ENCODE results near the gene ZNF618. TPM values are rescaled to one million over a fixed set of nuclear protein-coding genes. Genes with fewer than 3 reads are reported as not detected.

Gene ZNF618
- total RNA-seq, 2 donors from 2014 or later = 1.4 to 3.0 TPM

DNA sequence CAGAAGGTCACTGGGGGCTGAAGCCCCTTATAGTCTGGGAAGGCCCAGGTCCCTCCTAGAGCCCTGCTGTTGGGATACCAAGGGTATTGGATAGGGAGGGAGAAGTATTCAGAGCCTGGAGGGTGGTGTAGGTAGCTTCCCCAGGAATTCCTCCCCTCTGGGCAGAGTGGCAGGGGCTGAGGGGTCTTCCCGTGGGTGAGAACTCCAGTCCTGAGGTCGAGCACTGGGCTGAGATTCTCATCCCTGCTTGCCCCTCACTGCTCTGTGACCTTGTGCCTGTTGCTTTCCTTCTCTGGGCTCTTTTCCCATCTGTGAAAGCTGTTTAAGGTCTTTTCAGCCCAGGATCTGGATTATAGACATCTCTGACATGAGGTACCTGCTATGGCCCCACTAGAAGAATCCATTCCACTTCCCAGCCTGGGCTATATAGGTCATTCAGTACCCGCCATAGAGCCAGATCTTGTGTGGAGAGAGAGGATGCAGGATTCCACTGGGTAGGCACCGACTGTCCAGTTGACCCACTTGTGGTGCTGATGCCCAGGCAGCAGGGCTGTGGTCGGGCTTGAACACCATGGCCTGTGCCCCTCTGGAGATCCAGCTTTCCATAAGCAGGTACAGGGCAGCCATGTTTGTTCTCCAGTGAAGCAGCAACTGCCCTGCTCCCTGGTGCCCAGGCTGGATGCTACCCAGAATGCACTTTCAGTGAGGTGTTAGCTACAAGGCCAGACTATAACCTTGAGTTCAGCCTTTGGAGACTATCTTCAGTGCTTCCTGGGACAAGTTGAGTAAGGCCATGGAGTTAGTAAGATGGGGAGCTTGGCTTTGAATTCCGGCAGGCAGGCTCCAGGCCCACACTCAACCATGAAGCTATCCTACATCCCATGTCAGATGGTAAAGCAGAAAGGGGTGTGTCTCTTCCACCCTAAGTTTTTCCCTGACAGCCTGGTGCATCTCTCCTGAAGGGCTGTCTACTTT lies 141.9 kb downstream of the ZNF618 start:
- Histone ChIP-seq H3K36me3 (peaks cover 6% of the 10 kb centered on the region), H3K9me3 (peaks cover 5 to 16% of the 10 kb centered on the region in 2 donors), H3K4me1 (no peaks in the 10 kb centered on the region), H3K4me3 (no peak overlapping the region), H3K27me3 (no peaks in the 10 kb centered on the region), H3K27ac (no peak overlapping the region)
- TF ChIP-seq, protein P1, sequence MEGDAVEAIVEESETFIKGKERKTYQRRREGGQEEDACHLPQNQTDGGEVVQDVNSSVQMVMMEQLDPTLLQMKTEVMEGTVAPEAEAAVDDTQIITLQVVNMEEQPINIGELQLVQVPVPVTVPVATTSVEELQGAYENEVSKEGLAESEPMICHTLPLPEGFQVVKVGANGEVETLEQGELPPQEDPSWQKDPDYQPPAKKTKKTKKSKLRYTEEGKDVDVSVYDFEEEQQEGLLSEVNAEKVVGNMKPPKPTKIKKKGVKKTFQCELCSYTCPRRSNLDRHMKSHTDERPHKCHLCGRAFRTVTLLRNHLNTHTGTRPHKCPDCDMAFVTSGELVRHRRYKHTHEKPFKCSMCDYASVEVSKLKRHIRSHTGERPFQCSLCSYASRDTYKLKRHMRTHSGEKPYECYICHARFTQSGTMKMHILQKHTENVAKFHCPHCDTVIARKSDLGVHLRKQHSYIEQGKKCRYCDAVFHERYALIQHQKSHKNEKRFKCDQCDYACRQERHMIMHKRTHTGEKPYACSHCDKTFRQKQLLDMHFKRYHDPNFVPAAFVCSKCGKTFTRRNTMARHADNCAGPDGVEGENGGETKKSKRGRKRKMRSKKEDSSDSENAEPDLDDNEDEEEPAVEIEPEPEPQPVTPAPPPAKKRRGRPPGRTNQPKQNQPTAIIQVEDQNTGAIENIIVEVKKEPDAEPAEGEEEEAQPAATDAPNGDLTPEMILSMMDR (IDR thresholded peaks at IDR 0.05) = no peak
- DNase-seq (ENCODE audit: low spot score) = no peak

DNA sequence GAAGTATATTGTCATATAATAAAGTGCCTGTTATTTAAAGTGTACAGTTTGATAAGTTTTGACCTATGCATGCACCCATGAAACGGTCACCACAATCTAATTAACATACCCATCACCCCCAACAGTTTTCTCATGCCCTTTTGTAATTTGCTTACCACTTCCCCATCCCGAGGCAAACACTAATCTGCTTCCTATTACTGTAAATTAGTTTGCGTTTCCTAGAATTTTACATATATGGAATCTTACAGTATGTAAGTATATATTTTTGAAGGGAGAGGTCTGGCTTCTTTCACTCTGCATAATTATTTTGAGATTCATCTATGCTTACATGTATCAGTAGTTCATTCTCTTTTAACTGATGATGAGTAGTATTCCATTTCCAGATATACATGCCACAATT lies 145.5 kb downstream of the ZNF618 start:
- TF ChIP-seq, protein P1 (IDR thresholded peaks at IDR 0.05) = no peak
- H3K36me3 ChIP-seq = peaks cover 6% of the 10 kb centered on the region
- H3K9me3 ChIP-seq = peaks cover 5 to 30% of the 10 kb centered on the region in 2 donors
- no peak overlapping the region for H3K27ac ChIP-seq
- H3K4me1 ChIP-seq = no peaks in the 10 kb centered on the region
- H3K27me3 ChIP-seq = no peaks in the 10 kb centered on the region
- DNase-seq (ENCODE audit: low spot score) = no peak
- no peak overlapping the region for H3K4me3 ChIP-seq

- H3K36me3 ChIP-seq = no peaks in the 10 kb centered on the region
- DNase-seq (ENCODE audit: low spot score) = no peak
- H3K4me3 ChIP-seq = no peak overlapping the region
- TF ChIP-seq, protein P1 (IDR thresholded peaks at IDR 0.05) = no peak
- peaks cover 5 to 30% of the 10 kb centered on the region in 2 donors for H3K9me3 ChIP-seq
- no peak overlapping the region for H3K27ac ChIP-seq
- H3K27me3 ChIP-seq = no peaks in the 10 kb centered on the region
- no peaks in the 10 kb centered on the region for H3K4me1 ChIP-seq
Measured at GRCh38 chr9:114023961-114024360, 147.9 kb downstream of the ZNF618 start.

DNA sequence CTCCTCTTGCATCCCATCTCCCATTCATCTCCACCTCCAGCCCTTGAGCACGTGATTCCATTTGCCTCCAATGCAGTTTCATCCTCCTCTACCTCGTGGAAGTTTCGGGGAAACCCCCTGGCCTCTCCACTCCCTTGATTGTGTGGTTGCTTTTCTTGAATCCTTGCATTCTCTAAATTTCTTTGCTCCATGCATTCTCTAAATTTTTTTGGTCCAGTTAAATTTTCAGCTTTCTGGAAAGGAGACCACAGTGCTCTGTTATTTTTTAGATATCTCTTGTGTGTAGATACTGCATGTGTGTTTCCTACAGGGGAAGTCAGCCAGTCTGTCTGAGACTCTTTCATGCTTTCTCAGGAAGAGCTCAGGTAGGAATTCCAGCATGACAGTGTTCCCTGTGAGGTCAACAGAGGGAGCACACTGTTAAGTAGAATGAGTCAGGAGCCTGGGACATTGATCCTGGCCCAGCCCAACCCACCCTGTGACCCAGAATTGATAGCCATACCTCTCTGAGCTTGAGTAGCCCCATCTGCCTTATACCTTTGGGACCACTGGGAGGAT lies 149.2 kb downstream of the ZNF618 start:
- TF ChIP-seq, protein P1 (IDR thresholded peaks at IDR 0.05) = no peak
- no peaks in the 10 kb centered on the region for H3K4me1 ChIP-seq
- no peak for DNase-seq (ENCODE audit: low spot score)
- H3K9me3 ChIP-seq = peaks cover 5 to 26% of the 10 kb centered on the region in 2 donors
- H3K36me3 ChIP-seq = no peaks in the 10 kb centered on the region
- H3K4me3 ChIP-seq = no peak overlapping the region
- H3K27ac ChIP-seq = no peak overlapping the region
- H3K27me3 ChIP-seq = no peaks in the 10 kb centered on the region

DNA sequence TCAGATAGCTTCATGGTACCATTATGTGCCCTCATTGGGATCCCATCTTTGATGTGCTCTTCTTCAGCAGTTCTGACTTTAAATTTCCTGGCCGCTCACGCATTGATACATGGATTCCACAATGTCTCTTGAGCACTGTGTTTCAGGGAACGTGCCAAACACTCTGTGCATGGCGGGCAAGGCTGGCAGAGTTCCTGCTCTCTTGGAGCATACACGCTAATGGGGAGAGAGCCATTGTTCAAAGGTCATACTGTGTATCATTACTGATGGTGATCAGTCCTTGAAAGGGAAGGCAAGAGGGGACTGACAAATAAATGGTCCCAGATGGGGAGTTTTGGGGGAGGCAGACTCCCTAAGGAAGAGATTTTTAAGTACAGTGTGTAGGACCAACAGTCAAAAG lies 149.7 kb downstream of the ZNF618 start:
- TF ChIP-seq, protein P1 (IDR thresholded peaks at IDR 0.05) = no peak
- Histone ChIP-seq H3K9me3 (peaks cover 5 to 24% of the 10 kb centered on the region in 2 donors), H3K27ac (no peak overlapping the region), H3K27me3 (no peaks in the 10 kb centered on the region), H3K36me3 (no peaks in the 10 kb centered on the region), H3K4me3 (no peak overlapping the region), H3K4me1 (no peaks in the 10 kb centered on the region)
- no peak for DNase-seq (ENCODE audit: low spot score)
